AG10803 (cell line): Measurements from ENCODE around the gene ZNF576.
"Not testable (repeated sequence)": the region's sequence is repeated elsewhere in the genome, so short reads cannot be mapped to it uniquely, and the experiment has no call there.

Source experiments
- DNase-seq: peaks from one replicate; pipeline ENCODE4 v3.0.0; 2010; ENCODE audit warnings: low read depth
- H3K4me3 ChIP-seq: 2 replicates; pipeline ENCODE4 v1.5.1; 2011; ENCODE audit warnings: mild to moderate bottlenecking, low read length, control low read depth
- CTCF ChIP-seq: conservative IDR thresholded peaks from 2 replicates; pipeline ENCODE4 v1.5.1; 2011; ENCODE audit warnings: mild to moderate bottlenecking, low read length, control low read depth, inconsistent platforms

ZNF576 gene

GRCh38 chr19:43648633-43649032 is 52.2 kb downstream of the ZNF576 start:
- H3K4me3 ChIP-seq: no peak overlapping the region
- DNase-seq: no peak
- TF ChIP-seq CTCF: no peak

- no peak for TF ChIP-seq CTCF
- no peak overlapping the region for H3K4me3 ChIP-seq
- no peak for DNase-seq
Measured at GRCh38 chr19:43649514-43649913, 53.1 kb downstream of the ZNF576 start.

GRCh38 chr19:43650276-43650675 is 53.9 kb downstream of the ZNF576 start:
- H3K4me3 ChIP-seq, DNase-seq: not testable (repeated sequence)
